NCI-H2107 (cell line): Measurements from ENCODE around the gene PDE4D.
"Not testable (repeated sequence)": the region's sequence is repeated elsewhere in the genome, so short reads cannot be mapped to it uniquely, and the experiment has no call there.

Experiments
- DNase-seq: peaks from one replicate; lab custom pipeline; 2025; lab: John Stamatoyannopoulos, UW

The PDE4D gene

GRCh38 chr5:59322058-59322457 lies 571.5 kb downstream of the PDE4D start:
- DNase-seq, result no peak

- DNase-seq, result no peak
Measured at GRCh38 chr5:59321642-59322041, 571.9 kb downstream of the PDE4D start.

- DNase-seq, result no peak
Measured at GRCh38 chr5:59320420-59320819, 573.1 kb downstream of the PDE4D start.

- no peak for DNase-seq
Measured at GRCh38 chr5:59319250-59319649, 574.3 kb downstream of the PDE4D start.

- no peak for DNase-seq
Measured at GRCh38 chr5:59317774-59318205, 575.7 kb downstream of the PDE4D start.

GRCh38 chr5:59317023-59317773 lies 576.3 kb downstream of the PDE4D start:
- peak; percentile 14 for DNase-seq

GRCh38 chr5:59312223-59312622 lies 581.3 kb downstream of the PDE4D start:
- no peak for DNase-seq

GRCh38 chr5:59308685-59309084 lies 584.8 kb downstream of the PDE4D start:
- not testable (repeated sequence) for DNase-seq

- not testable (repeated sequence) for DNase-seq
Measured at GRCh38 chr5:59303289-59303716, 590.2 kb downstream of the PDE4D start.

GRCh38 chr5:59302509-59302908 lies 591.0 kb downstream of the PDE4D start:
- DNase-seq, result not testable (repeated sequence)

- DNase-seq, result no peak
Measured at GRCh38 chr5:59301727-59302126, 591.8 kb downstream of the PDE4D start.

- no peak for DNase-seq
Measured at GRCh38 chr5:59300930-59301329, 592.6 kb downstream of the PDE4D start.

- no peak for DNase-seq
Measured at GRCh38 chr5:59299006-59299405, 594.5 kb downstream of the PDE4D start.

- no peak for DNase-seq
Measured at GRCh38 chr5:59296317-59297264, 596.9 kb downstream of the PDE4D start.

GRCh38 chr5:59293700-59294099 lies 599.8 kb downstream of the PDE4D start:
- DNase-seq, result no peak

- DNase-seq, result no peak
Measured at GRCh38 chr5:59291941-59292340, 601.6 kb downstream of the PDE4D start.

GRCh38 chr5:59287884-59288283 lies 605.6 kb downstream of the PDE4D start:
- DNase-seq, result no peak

- DNase-seq, result no peak
Measured at GRCh38 chr5:59287361-59287760, 606.2 kb downstream of the PDE4D start.

GRCh38 chr5:59286510-59286909 lies 607.0 kb downstream of the PDE4D start:
- DNase-seq, result no peak

- DNase-seq, result no peak
Measured at GRCh38 chr5:59285300-59286016, 608.1 kb downstream of the PDE4D start.

- no peak for DNase-seq
Measured at GRCh38 chr5:59282726-59283125, 610.8 kb downstream of the PDE4D start.

- DNase-seq, result no peak
Measured at GRCh38 chr5:59279979-59280378, 613.5 kb downstream of the PDE4D start.
